GM12878 (cell line): ENCODE results near the gene CFAP45. TPM values are rescaled to one million over a fixed set of nuclear protein-coding genes. Genes with fewer than 3 reads are reported as not detected.
A peak's percentile ranks its signal among the peaks of the same experiment; 100 is the strongest.

Source experiments
- CREB1 ChIP-seq: IDR thresholded peaks from 2 replicates; pipeline ENCODE4 v1.6.1; 2012; ENCODE audit warnings: low read depth, mild to moderate bottlenecking, inconsistent platforms
- EGR1 ChIP-seq, 2 experiments: IDR thresholded peaks; 1 replicate in 1 of 2; 2 replicates in 1 of 2; pipeline ENCODE4 v1.6.1; 2011 to 2012; ENCODE audit warnings: low read depth in 2 of 2, low read length in 2 of 2, borderline replicate concordance in 1 of 2, mild to moderate bottlenecking in 1 of 2, moderate library complexity in 1 of 2
- EZH2 ChIP-seq: IDR thresholded peaks from 2 replicates; pipeline ENCODE4 v1.6.1; 2012; ENCODE audit warnings: low read depth, mild to moderate bottlenecking, control low read depth, inconsistent platforms, low read length, borderline replicate concordance; ENCODE audit not compliant: control insufficient read depth
- FOXM1 ChIP-seq: IDR thresholded peaks from 2 replicates; pipeline ENCODE4 v1.6.1; 2012; ENCODE audit warnings: low read depth, mild to moderate bottlenecking, inconsistent platforms, low read length, moderate library complexity
- GABPA ChIP-seq: IDR thresholded peaks from 2 replicates; pipeline ENCODE4 v1.6.1; 2014; ENCODE audit warnings: antibody characterized with exemption, low read depth, mild to moderate bottlenecking, inconsistent platforms
- IKZF1 ChIP-seq: fragments of 450-650 bp; conservative IDR thresholded peaks from 2 replicates; pipeline ENCODE4 v1.6.1; 2017; ENCODE audit warnings: antibody characterized with exemption, mild to moderate bottlenecking
- KAT2A ChIP-seq: conservative IDR thresholded peaks from 2 replicates; pipeline ENCODE4 v1.6.1; 2011; ENCODE audit warnings: low read depth, low read length; ENCODE audit not compliant: control insufficient read depth
- LARP7 ChIP-seq: fragments of 450-650 bp; IDR thresholded peaks from 2 replicates; pipeline ENCODE4 v1.6.1; 2017; ENCODE audit warnings: mild to moderate bottlenecking
- NR2F1 ChIP-seq: fragments of 450-650 bp; conservative IDR thresholded peaks from 2 replicates; pipeline ENCODE4 v1.6.1; 2017; ENCODE audit warnings: mild to moderate bottlenecking
- RUNX3 ChIP-seq: IDR thresholded peaks from 2 replicates; pipeline ENCODE4 v1.6.1; 2012; ENCODE audit warnings: low read length, inconsistent platforms
- SIN3A ChIP-seq: IDR thresholded peaks from 2 replicates; pipeline ENCODE4 v1.6.1; 2012; ENCODE audit warnings: low read depth, low read length, improper control_type of control experiment
- YY1 ChIP-seq: IDR thresholded peaks from 2 replicates; pipeline ENCODE4 v1.6.1; 2011; ENCODE audit warnings: low read depth, mild to moderate bottlenecking, low read length
- ZBED1 ChIP-seq: IDR thresholded peaks from 2 replicates; pipeline ENCODE4 v1.6.1; 2016; ENCODE audit warnings: borderline replicate concordance
- ZBTB4 ChIP-seq: fragments of 450-650 bp; formaldehyde crosslinking; IDR thresholded peaks from 2 replicates; pipeline ENCODE4 v1.4.0; 2022; ENCODE audit warnings: mild to moderate bottlenecking, moderate library complexity
- ZNF207 ChIP-seq: fragments of 450-650 bp; IDR thresholded peaks from 2 replicates; pipeline ENCODE4 v1.6.1; 2014; ENCODE audit warnings: antibody characterized with exemption, mild to moderate bottlenecking, borderline replicate concordance
- ZNF622 ChIP-seq: fragments of 450-650 bp; IDR thresholded peaks from 2 replicates; pipeline ENCODE4 v1.6.1; 2017; ENCODE audit warnings: mild to moderate bottlenecking, inconsistent platforms
- ZZZ3 ChIP-seq: IDR thresholded peaks from 2 replicates; pipeline ENCODE4 v1.6.1; 2011; ENCODE audit warnings: low read depth; ENCODE audit not compliant: control insufficient read depth, insufficient read length
- polyA plus RNA-seq, 11 experiments: library from polyadenylated mRNA; depleted of rRNA in 4 of 11; unstranded in 6 of 11; stranded (reverse) in 5 of 11; fragments of >200 nt; fragmentation: Nextera tagmentation in 4 of 11; fragmentation: Illumina TruSeq in 1 of 11; extraction: Ambion mirVana in 4 of 11; extraction: Trizol in 1 of 11; gene quantifications; 1 replicate in 1 of 11; 2 replicates in 10 of 11; pipeline versions ENCODE4 v1.2.1 to v1.2.3, GENCODE V29; 2011 to 2016; ENCODE audit warnings: inconsistent platforms in 2 of 11, missing spikeins in 2 of 11, low read depth in 1 of 11
- total RNA-seq, 4 experiments: library from RNA; depleted of rRNA in 3 of 4; stranded (reverse); fragments of >200 nt in 3 of 4; fragmentation: Illumina TruSeq in 1 of 4; extraction: Trizol in 1 of 4; gene quantifications; 2 replicates each; pipeline versions ENCODE4 v1.2.1 to v1.2.3, GENCODE V29; 2013 to 2021
- TF ChIP-seq, protein P1 (sequence below): fragments of 450-650 bp; IDR thresholded peaks from 2 replicates; pipeline ENCODE4 v1.6.1; 2016; ENCODE audit warnings: mild to moderate bottlenecking, moderate library complexity, borderline replicate concordance
- TF ChIP-seq, protein P2 (sequence below): IDR thresholded peaks from 2 replicates; pipeline ENCODE4 v1.6.1; 2011; ENCODE audit warnings: low read depth, low read length, improper control_type of control experiment, borderline replicate concordance
- TF ChIP-seq, protein P3 (sequence below): fragments of 450-650 bp; IDR thresholded peaks from 2 replicates; pipeline ENCODE4 v1.6.1; 2017; ENCODE audit warnings: low read depth, mild to moderate bottlenecking, moderate library complexity

Gene CFAP45
- total and polyA plus RNA-seq, 10 of the 15 experiments (the other 5 are each of a cell fraction or from before 2014, with no cell fraction given), result 0.43 to 0.91 (median 0.67) TPM

GRCh38 chr1:159921700-159922504 lies 21.9 kb upstream of the CFAP45 start (continued):
- TF ChIP-seq, protein P1, sequence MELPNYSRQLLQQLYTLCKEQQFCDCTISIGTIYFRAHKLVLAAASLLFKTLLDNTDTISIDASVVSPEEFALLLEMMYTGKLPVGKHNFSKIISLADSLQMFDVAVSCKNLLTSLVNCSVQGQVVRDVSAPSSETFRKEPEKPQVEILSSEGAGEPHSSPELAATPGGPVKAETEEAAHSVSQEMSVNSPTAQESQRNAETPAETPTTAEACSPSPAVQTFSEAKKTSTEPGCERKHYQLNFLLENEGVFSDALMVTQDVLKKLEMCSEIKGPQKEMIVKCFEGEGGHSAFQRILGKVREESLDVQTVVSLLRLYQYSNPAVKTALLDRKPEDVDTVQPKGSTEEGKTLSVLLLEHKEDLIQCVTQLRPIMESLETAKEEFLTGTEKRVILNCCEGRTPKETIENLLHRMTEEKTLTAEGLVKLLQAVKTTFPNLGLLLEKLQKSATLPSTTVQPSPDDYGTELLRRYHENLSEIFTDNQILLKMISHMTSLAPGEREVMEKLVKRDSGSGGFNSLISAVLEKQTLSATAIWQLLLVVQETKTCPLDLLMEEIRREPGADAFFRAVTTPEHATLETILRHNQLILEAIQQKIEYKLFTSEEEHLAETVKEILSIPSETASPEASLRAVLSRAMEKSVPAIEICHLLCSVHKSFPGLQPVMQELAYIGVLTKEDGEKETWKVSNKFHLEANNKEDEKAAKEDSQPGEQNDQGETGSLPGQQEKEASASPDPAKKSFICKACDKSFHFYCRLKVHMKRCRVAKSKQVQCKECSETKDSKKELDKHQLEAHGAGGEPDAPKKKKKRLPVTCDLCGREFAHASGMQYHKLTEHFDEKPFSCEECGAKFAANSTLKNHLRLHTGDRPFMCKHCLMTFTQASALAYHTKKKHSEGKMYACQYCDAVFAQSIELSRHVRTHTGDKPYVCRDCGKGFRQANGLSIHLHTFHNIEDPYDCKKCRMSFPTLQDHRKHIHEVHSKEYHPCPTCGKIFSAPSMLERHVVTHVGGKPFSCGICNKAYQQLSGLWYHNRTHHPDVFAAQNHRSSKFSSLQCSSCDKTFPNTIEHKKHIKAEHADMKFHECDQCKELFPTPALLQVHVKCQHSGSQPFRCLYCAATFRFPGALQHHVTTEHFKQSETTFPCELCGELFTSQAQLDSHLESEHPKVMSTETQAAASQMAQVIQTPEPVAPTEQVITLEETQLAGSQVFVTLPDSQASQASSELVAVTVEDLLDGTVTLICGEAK, result peak; percentile 52
- TF ChIP-seq FOXM1 (peak; percentile 48; the same call in 1 of the 2 replicates), EGR1 (IDR thresholded peaks at IDR 0.05; ENCODE audit: borderline replicate concordance in 1 of 2, low read depth in 2 of 2, low read length in 2 of 2) (0 out of 3 replicates have a peak, but pooled peaks of 1 of the 2 experiments have one; percentile 12), CREB1 (no peak), EZH2 (no peak), ZNF207 (no peak), ZNF622 (no peak), YY1 (peak; percentile 90), SIN3A (peak; percentile 13; the same call in 1 of the 2 replicates), LARP7 (peak; percentile 46; the same call in 1 of the 2 replicates), NR2F1 (peak; percentile 16; the same call in 1 of the 2 replicates), GABPA (no peak), KAT2A (no peak), ZBTB4 (no peak), ZZZ3 (no peak), ZBED1 (no peak), RUNX3 (peak; percentile 77), IKZF1 (peak; percentile 33)
- TF ChIP-seq, protein P2, sequence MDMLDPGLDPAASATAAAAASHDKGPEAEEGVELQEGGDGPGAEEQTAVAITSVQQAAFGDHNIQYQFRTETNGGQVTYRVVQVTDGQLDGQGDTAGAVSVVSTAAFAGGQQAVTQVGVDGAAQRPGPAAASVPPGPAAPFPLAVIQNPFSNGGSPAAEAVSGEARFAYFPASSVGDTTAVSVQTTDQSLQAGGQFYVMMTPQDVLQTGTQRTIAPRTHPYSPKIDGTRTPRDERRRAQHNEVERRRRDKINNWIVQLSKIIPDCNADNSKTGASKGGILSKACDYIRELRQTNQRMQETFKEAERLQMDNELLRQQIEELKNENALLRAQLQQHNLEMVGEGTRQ, result no peak
- TF ChIP-seq, protein P3, sequence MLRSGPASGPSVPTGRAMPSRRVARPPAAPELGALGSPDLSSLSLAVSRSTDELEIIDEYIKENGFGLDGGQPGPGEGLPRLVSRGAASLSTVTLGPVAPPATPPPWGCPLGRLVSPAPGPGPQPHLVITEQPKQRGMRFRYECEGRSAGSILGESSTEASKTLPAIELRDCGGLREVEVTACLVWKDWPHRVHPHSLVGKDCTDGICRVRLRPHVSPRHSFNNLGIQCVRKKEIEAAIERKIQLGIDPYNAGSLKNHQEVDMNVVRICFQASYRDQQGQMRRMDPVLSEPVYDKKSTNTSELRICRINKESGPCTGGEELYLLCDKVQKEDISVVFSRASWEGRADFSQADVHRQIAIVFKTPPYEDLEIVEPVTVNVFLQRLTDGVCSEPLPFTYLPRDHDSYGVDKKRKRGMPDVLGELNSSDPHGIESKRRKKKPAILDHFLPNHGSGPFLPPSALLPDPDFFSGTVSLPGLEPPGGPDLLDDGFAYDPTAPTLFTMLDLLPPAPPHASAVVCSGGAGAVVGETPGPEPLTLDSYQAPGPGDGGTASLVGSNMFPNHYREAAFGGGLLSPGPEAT, result peak; percentile 49; the same call in 1 of the 2 replicates
